ENCODE results near the gene RWDD4. TPM values are rescaled to one million over a fixed set of nuclear protein-coding genes. Genes with fewer than 3 reads are reported as not detected.

RWDD4 gene
- total RNA-seq, 2 experiments from 2014 or later: 9.9 to 10.5 TPM

GRCh38 chr4:183601381-183601780 is 57.6 kb downstream of the RWDD4 start:
- Histone ChIP-seq H3K27me3 (ENCODE audit: control insufficient read depth in 1 of 2, insufficient read depth in 2 of 2, low read length in 2 of 2) (no peaks in the 10 kb centered on the region), H3K4me3 (ENCODE audit: low read length) (no peak overlapping the region), H3K4me1 (ENCODE audit: insufficient read depth, low read length) (no peaks in the 10 kb centered on the region), H3K36me3 (ENCODE audit: insufficient read depth, low read length) (no peaks in the 10 kb centered on the region), H3K9me3 (ENCODE audit: control insufficient read depth in 1 of 2, insufficient read depth in 1 of 2, low read length in 2 of 2) (no peaks in the 10 kb centered on the region), H3K27ac (ENCODE audit: low read depth in 1 of 2, low read length in 2 of 2) (no peak overlapping the region)
- CTCF ChIA-PET: interaction anchor here (0.7 to 1.0 kb wide), 2 partner anchors 97 to 127 kb away, joined by 3 read pairs; partner anchors contain the start of gene ING2
- intact Hi-C loops (cut with DNase I, micrococcal nuclease): loop anchor here in 1 of 2 experiments (1.0 kb wide), 1 partner anchor 129 kb away; no protein-coding TSS in a partner anchor
- peaks cover under 1% of the 10 kb centered on the region for H3K27me3 Mint-ChIP-seq
- ATAC-seq (ENCODE audit: poor library complexity): no peak
- POLR2A ChIA-PET: no interaction called here
- no peak overlapping the region for H3K4me3 Mint-ChIP-seq
- no peaks in the 10 kb centered on the region for H3K4me1 Mint-ChIP-seq (ENCODE audit: low read depth)
- H3K9me3 Mint-ChIP-seq: no peaks in the 10 kb centered on the region
- DNase-seq: no peak
- no peak overlapping the region for H3K27ac Mint-ChIP-seq
- no peak for TF ChIP-seq CTCF (IDR thresholded peaks at IDR 0.05)
- H3K36me3 Mint-ChIP-seq (ENCODE audit: low read depth): no peaks in the 10 kb centered on the region

GRCh38 chr4:183600189-183600685 is 58.7 kb downstream of the RWDD4 start:
- Histone ChIP-seq H3K27me3 (ENCODE audit: control insufficient read depth in 1 of 2, insufficient read depth in 2 of 2, low read length in 2 of 2) (no peaks in the 10 kb centered on the region), H3K4me3 (ENCODE audit: low read length) (no peak overlapping the region), H3K9me3 (ENCODE audit: control insufficient read depth in 1 of 2, insufficient read depth in 1 of 2, low read length in 2 of 2) (no peaks in the 10 kb centered on the region), H3K36me3 (ENCODE audit: insufficient read depth, low read length) (no peaks in the 10 kb centered on the region), H3K27ac (ENCODE audit: low read depth in 1 of 2, low read length in 2 of 2) (no peak overlapping the region), H3K4me1 (ENCODE audit: insufficient read depth, low read length) (no peaks in the 10 kb centered on the region)
- CTCF ChIA-PET: interaction anchor here (1.0 kb wide), 1 partner anchor 126 kb away, joined by 3 read pairs; no protein-coding TSS in a partner anchor
- H3K27ac Mint-ChIP-seq: no peak overlapping the region
- H3K4me3 Mint-ChIP-seq: no peak overlapping the region
- ATAC-seq (ENCODE audit: poor library complexity) (no peak), DNase-seq (peak in 5 of 14 experiments; percentile 5 to 34 (median 32))
- H3K27me3 Mint-ChIP-seq: no peaks in the 10 kb centered on the region
- peak; percentile 35 for TF ChIP-seq CTCF (IDR thresholded peaks at IDR 0.05)
- H3K4me1 Mint-ChIP-seq (ENCODE audit: low read depth): no peaks in the 10 kb centered on the region
- POLR2A ChIA-PET: no interaction called here
- intact Hi-C loops (cut with DNase I, micrococcal nuclease): loop anchor here in 1 of 2 experiments (1.0 kb wide), 1 partner anchor 128 kb away; no protein-coding TSS in a partner anchor
- H3K36me3 Mint-ChIP-seq (ENCODE audit: low read depth): no peaks in the 10 kb centered on the region
- no peaks in the 10 kb centered on the region for H3K9me3 Mint-ChIP-seq

- no peaks in the 10 kb centered on the region for H3K9me3 Mint-ChIP-seq
- no peaks in the 10 kb centered on the region for H3K4me1 ChIP-seq (ENCODE audit: insufficient read depth, low read length)
- no peak overlapping the region for H3K4me3 ChIP-seq (ENCODE audit: low read length)
- no peak overlapping the region for H3K27ac ChIP-seq (ENCODE audit: low read depth in 1 of 2, low read length in 2 of 2)
- H3K27me3 ChIP-seq (ENCODE audit: control insufficient read depth in 1 of 2, insufficient read depth in 2 of 2, low read length in 2 of 2): no peaks in the 10 kb centered on the region
- intact Hi-C loops (cut with DNase I, micrococcal nuclease): loop anchor here in 1 of 2 experiments (1.0 kb wide), 1 partner anchor 127 kb away; no protein-coding TSS in a partner anchor
- no peak overlapping the region for H3K4me3 Mint-ChIP-seq
- H3K36me3 ChIP-seq (ENCODE audit: insufficient read depth, low read length): no peaks in the 10 kb centered on the region
- no peak for TF ChIP-seq CTCF (IDR thresholded peaks at IDR 0.05)
- POLR2A ChIA-PET: no interaction called here
- H3K27ac Mint-ChIP-seq: no peak overlapping the region
- H3K27me3 Mint-ChIP-seq: no peaks in the 10 kb centered on the region
- no peak for ATAC-seq (ENCODE audit: poor library complexity)
- no peaks in the 10 kb centered on the region for H3K4me1 Mint-ChIP-seq (ENCODE audit: low read depth)
- no peaks in the 10 kb centered on the region for H3K9me3 ChIP-seq (ENCODE audit: control insufficient read depth in 1 of 2, insufficient read depth in 1 of 2, low read length in 2 of 2)
- CTCF ChIA-PET: no interaction called here
- H3K36me3 Mint-ChIP-seq (ENCODE audit: low read depth): no peaks in the 10 kb centered on the region
- no peak for DNase-seq
Measured at GRCh38 chr4:183599690-183600089, 59.3 kb downstream of the RWDD4 start.

All from CD4-positive, alpha-beta T cell (primary cell).